Aorta (tissue), 5 donors: Measurements from ENCODE around the gene ISOC2. TPM values are rescaled to one million over a fixed set of nuclear protein-coding genes. Genes with fewer than 3 reads are reported as not detected.

Source experiments
- ATAC-seq: fragments of 200-7000 bp; cut with Tn5 transposase; one replicate; pipeline ENCODE4 v1.9.1; 2022; ENCODE audit warnings: moderate library complexity; ENCODE audit not compliant: low FRiP score
- DNase-seq, 2 donors: peaks; one replicate each; pipeline ENCODE4 v3.0.0-alpha.2; 2020
- H3K27ac ChIP-seq, 2 donors: one replicate each; pipeline ENCODE4 v1.5.1; 2013; ENCODE audit warnings: low read length in 2 of 2, mild to moderate bottlenecking in 2 of 2, moderate library complexity in 2 of 2, control low read depth in 1 of 2, inconsistent platforms in 1 of 2, low read depth in 1 of 2
- H3K27me3 ChIP-seq, 2 donors: one replicate each; pipeline ENCODE4 v1.6.1; 2013; ENCODE audit warnings: control low read depth in 1 of 2, low read length in 1 of 2, mild to moderate bottlenecking in 1 of 2, moderate library complexity in 1 of 2; ENCODE audit not compliant: insufficient read depth in 2 of 2, control insufficient read depth in 1 of 2
- H3K36me3 ChIP-seq, 2 donors: one replicate each; pipeline ENCODE4 v1.6.1; 2013; ENCODE audit warnings: control low read depth in 1 of 2, low read length in 1 of 2, mild to moderate bottlenecking in 1 of 2; ENCODE audit not compliant: insufficient read depth in 2 of 2, control insufficient read depth in 1 of 2
- H3K4me1 ChIP-seq, 2 donors: one replicate each; pipeline ENCODE4 v1.6.1; 2013; ENCODE audit warnings: low read length in 2 of 2, control low read depth in 1 of 2, mild to moderate bottlenecking in 1 of 2, moderate library complexity in 1 of 2; ENCODE audit not compliant: insufficient read depth in 2 of 2, control insufficient read depth in 1 of 2
- H3K4me3 ChIP-seq, 2 donors: one replicate each; pipeline ENCODE4 v1.5.1; 2013; ENCODE audit warnings: low read length in 2 of 2, control low read depth in 1 of 2, mild to moderate bottlenecking in 1 of 2
- H3K9me3 ChIP-seq: one replicate; pipeline ENCODE4 v1.6.1; 2013; ENCODE audit warnings: mild to moderate bottlenecking, low read length; ENCODE audit not compliant: control insufficient read depth
- WGBS, 2 donors: extraction: QIAGEN DNeasy Blood & Tissue Kit; methylation state at CpG; one replicate each; pipeline ENCODE4 v1.1.7; 2013; 5-methylcytosine and 5-hydroxymethylcytosine counted together
- intact Hi-C, 2 donors: fragments of 100-400 bp; cut with DNase I; formaldehyde crosslinking; loops; one replicate each; pipeline versions ENCODE4 v1.14.2 to v1.15.0; 2022
- long read RNA-seq, 2 donors: library from polyadenylated mRNA; unstranded; transcript quantifications; one replicate each; pipeline ENCODE4 v2.0.0, GENCODE V29; 2020 to 2021
- polyA plus RNA-seq, 2 donors: library from polyadenylated mRNA; stranded (reverse); fragments of 200-250 nt; gene quantifications; one replicate each; pipeline ENCODE4 v1.2.3, GENCODE V29; 2013
- total RNA-seq, 2 donors: library from RNA; stranded (reverse); fragmentation: NEBNext Ultra II Directional; extraction: Animal tissue kit (Norgen Biotek cat#: 25700); gene quantifications; one replicate each; pipeline ENCODE4 v1.2.1, GENCODE V29; 2021
- donor health status: healthy with polysubstance abuse.
- donor health status: Bipolar disorder and iron deficiency.
- donor health status: DM: no; HTN: no; CAD: no.
- donor health status: DM: no; HTN: no; CAD: no.
- donor health status: DM: yes; HTN: yes; CAD: no.

ISOC2 gene, protein sequence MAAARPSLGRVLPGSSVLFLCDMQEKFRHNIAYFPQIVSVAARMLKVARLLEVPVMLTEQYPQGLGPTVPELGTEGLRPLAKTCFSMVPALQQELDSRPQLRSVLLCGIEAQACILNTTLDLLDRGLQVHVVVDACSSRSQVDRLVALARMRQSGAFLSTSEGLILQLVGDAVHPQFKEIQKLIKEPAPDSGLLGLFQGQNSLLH
- 10 to 100 TPM; 18.6 to 30.6 TPM for total RNA-seq
- 10 to 100 TPM; 42.6 to 47.3 TPM for polyA plus RNA-seq
- long read RNA-seq, donor 1, partial matches to known transcripts: 0 of 4 reads
- long read RNA-seq, donor 1, other reads (novel, unspliced or antisense): 0 of 4 reads
- long read RNA-seq, donor 2, partial matches to known transcripts: 0 of 4 reads
- long read RNA-seq, donor 2, other reads (novel, unspliced or antisense): 0 of 4 reads

GRCh38 chr19:55461259-55461973 lies at the start of gene ISOC2:
Gene ISOC2 (minus strand): TSS chr19:55461642. CDS start chr19:55456486, 5,156 bp downstream.
- ATAC-seq (peak; percentile 96), DNase-seq (peak; percentile 100)
- intact Hi-C loops: no loop called here
- Histone ChIP-seq H3K4me3 (peak within 1 kb of the TSS; percentile 28 to 75), H3K9me3 (no peaks in the 10 kb centered on the region), H3K27me3 (no peaks in the 10 kb centered on the region), H3K27ac (peak within 1 kb of the TSS in 1 of 2 donors; percentile 23), H3K4me1 (no peaks in the 10 kb centered on the region), H3K36me3 (no peaks in the 10 kb centered on the region)
- WGBS, 2 donors: 0 to 1% methylated on average over 46 to 54 of the region's 54 CpGs

DNA sequence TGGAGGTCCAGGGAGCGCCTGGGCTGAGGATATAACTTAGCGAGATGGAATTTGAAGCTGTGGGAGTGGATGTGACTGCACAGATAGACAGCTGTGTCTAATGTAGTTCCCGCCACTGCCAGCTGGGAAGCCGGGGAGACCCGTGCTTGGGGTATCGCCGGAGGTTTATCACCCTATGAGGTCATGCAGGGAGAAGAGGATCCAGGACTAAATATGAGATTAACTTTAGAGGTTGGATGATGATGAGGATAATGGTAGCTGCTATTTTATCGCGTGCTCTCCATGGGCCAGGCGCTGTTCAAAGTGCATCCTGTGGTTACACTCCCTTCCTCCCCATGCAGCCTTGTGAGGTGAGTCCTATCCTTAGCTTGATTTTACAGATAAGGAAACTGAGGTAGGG lies 46.7 kb upstream of the ISOC2 start:
- no peaks in the 10 kb centered on the region for H3K27me3 ChIP-seq
- intact Hi-C loops: no loop called here
- WGBS, 2 donors: 80 to 85% methylated on average over 10 of the region's 10 CpGs

DNA sequence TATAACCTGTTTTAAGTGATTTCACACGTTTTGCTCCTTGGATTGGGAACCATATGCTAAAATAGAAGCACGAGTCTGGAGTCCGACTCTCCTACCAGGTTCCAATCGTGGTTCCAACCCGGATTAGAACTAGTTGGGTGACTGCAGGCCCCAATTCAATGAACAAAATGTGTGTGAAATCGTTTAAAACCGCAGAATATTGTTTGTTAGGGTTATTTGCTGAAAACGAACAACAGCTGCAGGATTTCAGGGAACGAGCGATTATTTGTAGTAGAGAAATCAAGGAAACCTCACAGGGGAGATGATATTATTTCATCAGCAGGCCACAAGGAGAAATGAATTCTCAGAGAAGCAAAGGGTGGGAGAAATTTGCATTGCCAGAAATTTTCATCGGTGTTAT lies 43.5 kb upstream of the ISOC2 start:
- 89 to 90% methylated on average over 11 of the region's 11 CpGs for WGBS, 2 donors
- intact Hi-C loops: loop anchor here (2.0 to 5.0 kb wide), 4 partner anchors 36 to 363 kb away; no protein-coding TSS in a partner anchor
- no peak overlapping the region for H3K4me3 ChIP-seq
- no peaks in the 10 kb centered on the region for H3K27me3 ChIP-seq
- no peaks in the 10 kb centered on the region for H3K9me3 ChIP-seq
- DNase-seq (peak in 1 of 2 donors; percentile 3), ATAC-seq (no peak)
- H3K36me3 ChIP-seq: no peaks in the 10 kb centered on the region
- no peaks in the 10 kb centered on the region for H3K4me1 ChIP-seq
- H3K27ac ChIP-seq: no peak overlapping the region

More for the DNA sequence above, 46.7 kb upstream of the ISOC2 start:
- Histone ChIP-seq H3K4me1 (no peaks in the 10 kb centered on the region), H3K4me3 (no peak overlapping the region), H3K36me3 (no peaks in the 10 kb centered on the region), H3K9me3 (no peaks in the 10 kb centered on the region), H3K27ac (no peak overlapping the region)
- DNase-seq (no peak), ATAC-seq (no peak)

GRCh38 chr19:55504252-55504603 lies 42.8 kb upstream of the ISOC2 start:
- DNase-seq (no peak), ATAC-seq (no peak)
- intact Hi-C loops: loop anchor here (2.0 to 5.0 kb wide), 4 partner anchors 35 to 362 kb away; no protein-coding TSS in a partner anchor
- H3K4me1 ChIP-seq: no peaks in the 10 kb centered on the region
- no peaks in the 10 kb centered on the region for H3K36me3 ChIP-seq
- 31 to 32% methylated on average over 13 of the region's 13 CpGs for WGBS, 2 donors
- no peak overlapping the region for H3K27ac ChIP-seq
- no peaks in the 10 kb centered on the region for H3K9me3 ChIP-seq
- H3K4me3 ChIP-seq: no peak overlapping the region
- H3K27me3 ChIP-seq: no peaks in the 10 kb centered on the region

DNA sequence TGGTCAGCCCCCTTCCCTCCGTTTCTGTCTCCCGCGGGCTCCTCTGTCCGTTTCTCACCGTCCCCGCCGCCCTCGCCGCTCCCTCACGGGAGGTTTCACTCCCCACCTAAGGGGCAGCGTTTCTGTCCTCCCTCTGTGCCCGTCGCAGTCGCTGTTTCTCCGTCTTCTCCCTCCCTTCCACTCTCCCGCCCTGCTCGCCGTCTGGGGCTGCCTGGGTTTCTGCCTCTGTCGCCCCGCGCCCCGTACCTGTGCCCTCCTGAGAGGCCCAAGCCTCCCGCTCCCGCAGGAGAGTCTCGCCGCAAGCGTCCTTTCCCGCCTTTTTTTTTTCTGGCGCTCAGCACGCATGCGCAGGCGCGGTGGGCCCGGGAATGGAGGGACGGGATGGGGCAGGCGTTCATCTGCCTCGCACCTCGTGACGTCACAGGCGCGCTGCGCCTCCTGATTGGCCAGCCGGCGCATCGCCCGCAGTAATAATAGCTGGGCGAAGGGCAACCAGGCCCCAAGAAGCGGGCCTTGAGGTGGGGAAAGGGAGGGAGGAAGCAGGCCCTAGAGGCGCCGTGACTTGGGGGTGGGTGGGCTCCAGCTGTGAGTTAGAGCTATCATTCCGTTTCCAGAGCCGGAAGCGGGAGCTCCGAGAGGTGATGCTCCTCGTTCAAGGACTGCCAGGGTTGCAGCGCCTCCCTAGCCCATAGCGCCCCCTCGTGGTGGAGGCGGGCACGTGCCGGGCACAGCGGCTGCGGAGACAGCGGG lies 42.2 kb upstream of the ISOC2 start:
- ATAC-seq (peak; percentile 98), DNase-seq (peak; percentile 96 to 98)
- Histone ChIP-seq H3K36me3 (no peaks in the 10 kb centered on the region), H3K27me3 (no peaks in the 10 kb centered on the region), H3K27ac (no peak overlapping the region), H3K4me3 (peak overlapping the region in 1 of 2 donors; percentile 7), H3K9me3 (no peaks in the 10 kb centered on the region), H3K4me1 (no peaks in the 10 kb centered on the region)
- WGBS, 2 donors: 8 to 9% methylated on average over 62 to 64 of the region's 64 CpGs
- intact Hi-C loops: loop anchor here (2.0 to 5.0 kb wide), 4 partner anchors 35 to 361 kb away; no protein-coding TSS in a partner anchor

GRCh38 chr19:55503157-55503501 lies 41.7 kb upstream of the ISOC2 start:
- no peak overlapping the region for H3K27ac ChIP-seq
- no peak overlapping the region for H3K4me3 ChIP-seq
- DNase-seq (peak in 1 of 2 donors; percentile 40), ATAC-seq (no peak)
- H3K9me3 ChIP-seq: no peaks in the 10 kb centered on the region
- no peaks in the 10 kb centered on the region for H3K36me3 ChIP-seq
- WGBS, 2 donors: 82 to 90% methylated on average over 17 of the region's 17 CpGs
- intact Hi-C loops: loop anchor here in 1 of 2 donors (5.0 kb wide), 2 partner anchors 36 to 361 kb away; no protein-coding TSS in a partner anchor
- H3K27me3 ChIP-seq: no peaks in the 10 kb centered on the region
- H3K4me1 ChIP-seq: no peaks in the 10 kb centered on the region

DNA sequence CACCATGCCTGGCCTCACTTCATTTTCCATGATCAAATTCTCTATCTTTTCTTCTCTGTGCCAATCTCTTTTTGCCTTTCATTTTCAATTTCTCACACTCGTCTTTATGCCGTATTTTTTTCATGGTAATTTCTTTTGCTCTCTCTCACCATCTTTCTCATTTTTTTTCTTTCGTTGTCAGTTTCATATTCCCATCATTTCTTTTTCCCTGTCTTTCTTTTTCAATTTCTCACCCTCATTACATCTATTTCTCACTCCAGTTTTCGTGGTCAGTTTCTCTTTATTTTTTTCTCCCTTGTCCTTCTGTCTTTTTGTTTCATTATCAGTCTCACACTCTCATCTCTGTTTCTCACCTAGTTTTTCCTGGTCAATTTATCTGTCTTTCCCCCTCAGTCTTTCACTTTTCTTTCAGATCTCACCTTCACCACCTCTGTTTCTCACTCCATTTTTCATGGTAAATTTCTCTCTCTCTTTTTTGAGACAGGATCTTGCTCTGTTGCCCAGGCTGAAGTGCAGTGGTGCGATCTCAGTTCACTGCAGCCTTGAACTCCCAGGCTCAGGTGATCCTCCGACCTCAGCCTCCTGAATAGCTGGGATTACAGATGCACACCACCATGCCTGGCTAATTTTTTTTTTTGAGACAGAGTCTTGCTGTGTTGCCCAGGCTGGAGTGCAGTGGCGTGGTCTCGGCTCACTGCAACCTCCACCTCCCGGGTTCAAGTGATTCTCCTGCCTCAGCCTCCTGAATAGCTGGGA lies 40.9 kb upstream of the ISOC2 start:
- no peak for ATAC-seq
- intact Hi-C loops: loop anchor here in 1 of 2 donors (5.0 kb wide), 2 partner anchors 35 to 360 kb away; no protein-coding TSS in a partner anchor
- no peak overlapping the region for H3K27ac ChIP-seq
- H3K4me1 ChIP-seq: no peaks in the 10 kb centered on the region
- H3K27me3 ChIP-seq: no peaks in the 10 kb centered on the region
- 94 to 96% methylated on average over 9 of the region's 9 CpGs for WGBS, 2 donors
- no peaks in the 10 kb centered on the region for H3K36me3 ChIP-seq
- DNase-seq: no peak
- H3K4me3 ChIP-seq: no peak overlapping the region
- no peaks in the 10 kb centered on the region for H3K9me3 ChIP-seq
